Measurements from ENCODE around the gene HDAC1. TPM values are rescaled to one million over a fixed set of nuclear protein-coding genes. Genes with fewer than 3 reads are reported as not detected.

Gene HDAC1
- total and polyA plus RNA-seq, 2 of the 13 experiments (the other 11 are each of a cell fraction or from before 2014, with no cell fraction given): 93.5 to 189 TPM

DNA sequence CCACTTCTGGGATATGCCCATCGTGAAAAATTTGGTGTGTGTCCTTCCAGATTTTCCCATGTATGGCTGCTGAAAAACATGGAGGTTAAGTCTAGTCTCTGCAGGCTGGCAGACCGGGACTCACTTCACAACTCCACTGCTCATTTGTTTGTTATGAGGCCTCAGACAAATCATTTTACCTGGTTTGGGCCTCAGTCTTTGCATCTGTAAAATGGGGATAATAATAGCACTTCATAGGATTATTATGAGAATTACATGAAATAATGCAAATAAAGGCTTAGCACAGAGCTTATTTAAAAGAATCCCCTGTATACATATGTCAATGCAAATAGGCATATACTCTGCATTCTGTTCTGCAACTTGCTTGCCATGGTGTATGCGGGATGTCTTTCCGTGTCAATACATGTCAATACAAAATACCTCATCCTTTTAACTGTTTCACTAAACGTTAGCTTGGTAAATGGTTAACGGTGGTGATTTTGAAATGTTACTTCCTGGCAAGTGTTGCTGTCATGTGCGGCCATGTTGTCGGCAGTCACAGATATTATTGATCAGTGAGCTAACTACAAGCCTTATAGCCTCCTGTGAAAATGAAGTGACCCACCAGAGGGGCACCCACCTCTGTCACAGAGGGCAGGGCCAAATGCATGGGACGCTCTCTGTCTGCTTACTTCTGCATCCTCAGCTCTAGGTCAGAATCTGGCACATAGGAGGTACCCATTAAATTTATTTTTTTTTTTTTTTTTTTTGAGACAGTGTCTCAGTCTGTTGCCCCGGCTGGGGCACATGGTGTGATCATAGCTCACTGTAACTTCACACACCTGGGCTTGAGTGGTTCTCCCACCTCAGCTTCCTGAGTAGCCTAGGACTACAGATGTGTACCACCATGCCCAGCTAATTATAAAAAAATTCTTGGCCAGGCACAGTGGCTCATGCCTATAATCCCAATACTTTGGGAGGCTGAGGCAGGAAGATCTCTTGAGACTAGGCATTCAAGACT, 36.5 kb upstream of the HDAC1 start (continued):
- TF ChIP-seq, protein P1, sequence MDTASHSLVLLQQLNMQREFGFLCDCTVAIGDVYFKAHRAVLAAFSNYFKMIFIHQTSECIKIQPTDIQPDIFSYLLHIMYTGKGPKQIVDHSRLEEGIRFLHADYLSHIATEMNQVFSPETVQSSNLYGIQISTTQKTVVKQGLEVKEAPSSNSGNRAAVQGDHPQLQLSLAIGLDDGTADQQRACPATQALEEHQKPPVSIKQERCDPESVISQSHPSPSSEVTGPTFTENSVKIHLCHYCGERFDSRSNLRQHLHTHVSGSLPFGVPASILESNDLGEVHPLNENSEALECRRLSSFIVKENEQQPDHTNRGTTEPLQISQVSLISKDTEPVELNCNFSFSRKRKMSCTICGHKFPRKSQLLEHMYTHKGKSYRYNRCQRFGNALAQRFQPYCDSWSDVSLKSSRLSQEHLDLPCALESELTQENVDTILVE (CRISPR knock-in tag; IDR thresholded peaks at IDR 0.05): peak; percentile 30; the same call in 1 of the 2 replicates
- TF ChIP-seq, protein P2, sequence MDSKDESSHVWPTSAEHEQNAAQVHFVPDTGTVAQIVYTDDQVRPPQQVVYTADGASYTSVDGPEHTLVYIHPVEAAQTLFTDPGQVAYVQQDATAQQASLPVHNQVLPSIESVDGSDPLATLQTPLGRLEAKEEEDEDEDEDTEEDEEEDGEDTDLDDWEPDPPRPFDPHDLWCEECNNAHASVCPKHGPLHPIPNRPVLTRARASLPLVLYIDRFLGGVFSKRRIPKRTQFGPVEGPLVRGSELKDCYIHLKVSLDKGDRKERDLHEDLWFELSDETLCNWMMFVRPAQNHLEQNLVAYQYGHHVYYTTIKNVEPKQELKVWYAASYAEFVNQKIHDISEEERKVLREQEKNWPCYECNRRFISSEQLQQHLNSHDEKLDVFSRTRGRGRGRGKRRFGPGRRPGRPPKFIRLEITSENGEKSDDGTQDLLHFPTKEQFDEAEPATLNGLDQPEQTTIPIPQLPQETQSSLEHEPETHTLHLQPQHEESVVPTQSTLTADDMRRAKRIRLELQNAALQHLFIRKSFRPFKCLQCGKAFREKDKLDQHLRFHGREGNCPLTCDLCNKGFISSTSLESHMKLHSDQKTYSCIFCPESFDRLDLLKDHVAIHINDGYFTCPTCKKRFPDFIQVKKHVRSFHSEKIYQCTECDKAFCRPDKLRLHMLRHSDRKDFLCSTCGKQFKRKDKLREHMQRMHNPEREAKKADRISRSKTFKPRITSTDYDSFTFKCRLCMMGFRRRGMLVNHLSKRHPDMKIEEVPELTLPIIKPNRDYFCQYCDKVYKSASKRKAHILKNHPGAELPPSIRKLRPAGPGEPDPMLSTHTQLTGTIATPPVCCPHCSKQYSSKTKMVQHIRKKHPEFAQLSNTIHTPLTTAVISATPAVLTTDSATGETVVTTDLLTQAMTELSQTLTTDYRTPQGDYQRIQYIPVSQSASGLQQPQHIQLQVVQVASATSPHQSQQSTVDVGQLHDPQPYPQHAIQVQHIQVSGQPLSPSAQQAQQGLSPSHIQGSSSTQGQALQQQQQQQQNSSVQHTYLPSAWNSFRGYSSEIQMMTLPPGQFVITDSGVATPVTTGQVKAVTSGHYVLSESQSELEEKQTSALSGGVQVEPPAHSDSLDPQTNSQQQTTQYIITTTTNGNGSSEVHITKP (CRISPR knock-in tag; IDR thresholded peaks at IDR 0.05; ENCODE audit: low read depth): peak; percentile 66; the same call in 1 of the 2 replicates
- TF ChIP-seq, protein P3, sequence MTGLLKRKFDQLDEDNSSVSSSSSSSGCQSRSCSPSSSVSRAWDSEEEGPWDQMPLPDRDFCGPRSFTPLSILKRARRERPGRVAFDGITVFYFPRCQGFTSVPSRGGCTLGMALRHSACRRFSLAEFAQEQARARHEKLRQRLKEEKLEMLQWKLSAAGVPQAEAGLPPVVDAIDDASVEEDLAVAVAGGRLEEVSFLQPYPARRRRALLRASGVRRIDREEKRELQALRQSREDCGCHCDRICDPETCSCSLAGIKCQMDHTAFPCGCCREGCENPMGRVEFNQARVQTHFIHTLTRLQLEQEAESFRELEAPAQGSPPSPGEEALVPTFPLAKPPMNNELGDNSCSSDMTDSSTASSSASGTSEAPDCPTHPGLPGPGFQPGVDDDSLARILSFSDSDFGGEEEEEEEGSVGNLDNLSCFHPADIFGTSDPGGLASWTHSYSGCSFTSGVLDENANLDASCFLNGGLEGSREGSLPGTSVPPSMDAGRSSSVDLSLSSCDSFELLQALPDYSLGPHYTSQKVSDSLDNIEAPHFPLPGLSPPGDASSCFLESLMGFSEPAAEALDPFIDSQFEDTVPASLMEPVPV (CRISPR knock-in tag; IDR thresholded peaks at IDR 0.05): no peak
- TF ChIP-seq IKZF1 (IDR thresholded peaks at IDR 0.05): no peak
- TF ChIP-seq, protein P4, sequence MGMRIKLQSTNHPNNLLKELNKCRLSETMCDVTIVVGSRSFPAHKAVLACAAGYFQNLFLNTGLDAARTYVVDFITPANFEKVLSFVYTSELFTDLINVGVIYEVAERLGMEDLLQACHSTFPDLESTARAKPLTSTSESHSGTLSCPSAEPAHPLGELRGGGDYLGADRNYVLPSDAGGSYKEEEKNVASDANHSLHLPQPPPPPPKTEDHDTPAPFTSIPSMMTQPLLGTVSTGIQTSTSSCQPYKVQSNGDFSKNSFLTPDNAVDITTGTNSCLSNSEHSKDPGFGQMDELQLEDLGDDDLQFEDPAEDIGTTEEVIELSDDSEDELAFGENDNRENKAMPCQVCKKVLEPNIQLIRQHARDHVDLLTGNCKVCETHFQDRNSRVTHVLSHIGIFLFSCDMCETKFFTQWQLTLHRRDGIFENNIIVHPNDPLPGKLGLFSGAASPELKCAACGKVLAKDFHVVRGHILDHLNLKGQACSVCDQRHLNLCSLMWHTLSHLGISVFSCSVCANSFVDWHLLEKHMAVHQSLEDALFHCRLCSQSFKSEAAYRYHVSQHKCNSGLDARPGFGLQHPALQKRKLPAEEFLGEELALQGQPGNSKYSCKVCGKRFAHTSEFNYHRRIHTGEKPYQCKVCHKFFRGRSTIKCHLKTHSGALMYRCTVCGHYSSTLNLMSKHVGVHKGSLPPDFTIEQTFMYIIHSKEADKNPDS (CRISPR knock-in tag; IDR thresholded peaks at IDR 0.05): no peak
- 0 out of 2 replicates have a peak, but pooled peaks have one; percentile 49 for TF ChIP-seq SAP130 (CRISPR knock-in tag; IDR thresholded peaks at IDR 0.05; ENCODE audit: low read depth)
- TF ChIP-seq RBAK (CRISPR knock-in tag; IDR thresholded peaks at IDR 0.05): 0 out of 2 replicates have a peak, but pooled peaks have one; percentile 27
- TF ChIP-seq FOSL2 (CRISPR knock-in tag; IDR thresholded peaks at IDR 0.05): peak; percentile 53; the same call in 1 of the 2 replicates
- TF ChIP-seq PHF5A (CRISPR knock-in tag; IDR thresholded peaks at IDR 0.05; ENCODE audit: low read depth, unreplicated experiment): no peak
- TF ChIP-seq, protein P5, sequence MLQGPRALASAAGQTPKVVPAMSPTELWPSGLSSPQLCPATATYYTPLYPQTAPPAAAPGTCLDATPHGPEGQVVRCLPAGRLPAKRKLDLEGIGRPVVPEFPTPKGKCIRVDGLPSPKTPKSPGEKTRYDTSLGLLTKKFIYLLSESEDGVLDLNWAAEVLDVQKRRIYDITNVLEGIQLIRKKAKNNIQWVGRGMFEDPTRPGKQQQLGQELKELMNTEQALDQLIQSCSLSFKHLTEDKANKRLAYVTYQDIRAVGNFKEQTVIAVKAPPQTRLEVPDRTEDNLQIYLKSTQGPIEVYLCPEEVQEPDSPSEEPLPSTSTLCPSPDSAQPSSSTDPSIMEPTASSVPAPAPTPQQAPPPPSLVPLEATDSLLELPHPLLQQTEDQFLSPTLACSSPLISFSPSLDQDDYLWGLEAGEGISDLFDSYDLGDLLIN (CRISPR knock-in tag; IDR thresholded peaks at IDR 0.05; ENCODE audit: borderline replicate concordance): no peak
- TF ChIP-seq SALL1 (CRISPR knock-in tag; IDR thresholded peaks at IDR 0.05): peak; percentile 40
- TF ChIP-seq ZNF101 (CRISPR knock-in tag; IDR thresholded peaks at IDR 0.05; ENCODE audit: borderline replicate concordance, low read depth): no peak
- no peak for TF ChIP-seq ARNT (IDR thresholded peaks at IDR 0.05)
- TF ChIP-seq BHLHE40 (IDR thresholded peaks at IDR 0.05; ENCODE audit: low read length): peak; percentile 51; the same call in 1 of the 2 replicates
- TF ChIP-seq, protein P6, sequence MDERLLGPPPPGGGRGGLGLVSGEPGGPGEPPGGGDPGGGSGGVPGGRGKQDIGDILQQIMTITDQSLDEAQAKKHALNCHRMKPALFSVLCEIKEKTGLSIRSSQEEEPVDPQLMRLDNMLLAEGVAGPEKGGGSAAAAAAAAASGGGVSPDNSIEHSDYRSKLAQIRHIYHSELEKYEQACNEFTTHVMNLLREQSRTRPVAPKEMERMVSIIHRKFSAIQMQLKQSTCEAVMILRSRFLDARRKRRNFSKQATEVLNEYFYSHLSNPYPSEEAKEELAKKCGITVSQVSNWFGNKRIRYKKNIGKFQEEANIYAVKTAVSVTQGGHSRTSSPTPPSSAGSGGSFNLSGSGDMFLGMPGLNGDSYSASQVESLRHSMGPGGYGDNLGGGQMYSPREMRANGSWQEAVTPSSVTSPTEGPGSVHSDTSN (CRISPR knock-in tag; IDR thresholded peaks at IDR 0.05): no peak
- TF ChIP-seq, protein P7, sequence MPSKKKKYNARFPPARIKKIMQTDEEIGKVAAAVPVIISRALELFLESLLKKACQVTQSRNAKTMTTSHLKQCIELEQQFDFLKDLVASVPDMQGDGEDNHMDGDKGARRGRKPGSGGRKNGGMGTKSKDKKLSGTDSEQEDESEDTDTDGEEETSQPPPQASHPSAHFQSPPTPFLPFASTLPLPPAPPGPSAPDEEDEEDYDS (CRISPR knock-in tag; IDR thresholded peaks at IDR 0.05): peak; percentile 41

All from HepG2 (cell line).